ENCODE measurements around the gene ZNF155.
A peak's percentile ranks its signal among the peaks of the same experiment; 100 is the strongest.
"Not testable (repeated sequence)": the region's sequence is repeated elsewhere in the genome, so short reads cannot be mapped to it uniquely, and the experiment has no call there.

The ZNF155 gene

GRCh38 chr19:43983912-43984686, at the start of gene ZNF155:
TSS of gene ZNF155 (plus strand) at chr19:43984188. CDS start at chr19:43988544, 4,356 bp downstream.
- DNase-seq = peak; percentile 92

GRCh38 chr19:43934985-43935708, 48.8 kb upstream of the ZNF155 start, which contains the start of gene ZNF45:
TSS of gene ZNF45 (minus strand) at chr19:43935282. CDS start at chr19:43922185, 13,097 bp downstream.
- DNase-seq = peak; percentile 90

GRCh38 chr19:43936188-43936587, 47.8 kb upstream of the ZNF155 start:
- no peak for DNase-seq

GRCh38 chr19:43939557-43940260, 44.3 kb upstream of the ZNF155 start:
- DNase-seq = no peak

DNA sequence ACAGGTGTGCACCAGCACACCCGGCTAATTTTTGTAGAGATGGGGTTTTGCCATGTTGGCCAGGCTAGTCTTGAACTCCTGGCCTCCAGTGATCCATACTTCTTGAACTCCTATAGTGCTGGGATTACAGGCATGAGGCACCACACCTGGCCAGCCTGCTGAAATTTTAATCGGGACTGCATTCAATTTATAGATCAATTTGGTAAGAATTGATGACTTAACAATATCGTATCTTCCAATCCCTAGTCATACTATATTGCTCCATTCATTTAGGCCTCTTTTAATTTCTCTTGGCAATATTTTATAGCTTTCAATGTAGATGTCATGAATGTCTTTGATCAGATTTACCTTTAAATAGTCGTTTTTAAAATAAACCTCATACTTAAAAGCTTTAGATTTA, 43.3 kb upstream of the ZNF155 start:
- no peak for DNase-seq

- no peak for DNase-seq
These were observed 42.8 kb upstream of the ZNF155 start for GRCh38 chr19:43941209-43941608.

- DNase-seq = not testable (repeated sequence)
These were observed 36.6 kb upstream of the ZNF155 start for GRCh38 chr19:43947412-43947811.

- DNase-seq = not testable (repeated sequence)
These were observed 34.2 kb upstream of the ZNF155 start for GRCh38 chr19:43949803-43950202.

- peak; percentile 98 for DNase-seq
These were observed 32.9 kb upstream of the ZNF155 start, which contains the start of gene ZNF221 for GRCh38 chr19:43950834-43951645. TSS of gene ZNF221 (plus strand) at chr19:43951228. CDS start at chr19:43962727, 11,499 bp downstream.

DNA sequence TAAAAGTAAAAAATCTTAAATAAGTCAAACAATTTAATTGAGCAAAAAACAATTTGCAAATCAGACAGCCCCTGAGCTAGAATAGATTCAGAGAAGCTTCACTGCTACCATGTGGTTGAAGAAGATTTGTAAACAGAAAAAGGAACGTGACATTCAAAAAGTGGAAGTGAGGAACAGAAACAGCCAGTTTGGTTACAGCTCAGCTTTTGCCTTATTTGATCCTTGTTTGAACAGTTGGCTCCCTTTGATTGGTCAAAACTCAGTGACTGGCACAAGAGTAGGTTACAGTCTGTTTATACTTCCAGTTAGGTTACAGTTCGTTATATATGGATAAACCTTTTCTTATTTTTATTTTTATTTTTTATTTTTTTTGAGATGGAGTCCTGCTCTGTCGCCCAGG, 27.2 kb upstream of the ZNF155 start:
- DNase-seq = peak; percentile 53

- no peak for DNase-seq
These were observed 26.1 kb upstream of the ZNF155 start for GRCh38 chr19:43957891-43958290.

DNA sequence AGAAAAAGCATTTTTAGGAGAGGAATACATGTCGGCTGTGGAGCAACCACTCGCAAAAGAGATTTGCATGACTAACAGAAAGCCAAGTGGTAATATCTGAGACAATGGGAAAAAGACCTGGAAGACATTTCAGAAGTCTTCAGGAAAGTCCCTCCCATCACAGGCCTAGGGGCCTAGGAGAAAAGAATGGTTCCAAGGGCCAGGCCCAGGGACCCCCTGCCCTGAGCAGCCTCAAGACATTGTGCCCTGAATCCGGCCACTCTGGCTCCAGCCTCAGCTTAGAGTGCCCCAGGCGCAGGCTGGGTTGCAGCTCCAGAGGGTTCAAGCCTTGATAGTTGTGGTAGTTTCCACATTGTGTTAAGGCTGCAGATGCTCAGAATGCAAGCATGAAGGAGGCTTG, 23.6 kb upstream of the ZNF155 start:
- no peak for DNase-seq

GRCh38 chr19:43966079-43966694, 17.8 kb upstream of the ZNF155 start:
- DNase-seq = no peak

GRCh38 chr19:43976732-43977131, 7.3 kb upstream of the ZNF155 start:
- no peak for DNase-seq

DNA sequence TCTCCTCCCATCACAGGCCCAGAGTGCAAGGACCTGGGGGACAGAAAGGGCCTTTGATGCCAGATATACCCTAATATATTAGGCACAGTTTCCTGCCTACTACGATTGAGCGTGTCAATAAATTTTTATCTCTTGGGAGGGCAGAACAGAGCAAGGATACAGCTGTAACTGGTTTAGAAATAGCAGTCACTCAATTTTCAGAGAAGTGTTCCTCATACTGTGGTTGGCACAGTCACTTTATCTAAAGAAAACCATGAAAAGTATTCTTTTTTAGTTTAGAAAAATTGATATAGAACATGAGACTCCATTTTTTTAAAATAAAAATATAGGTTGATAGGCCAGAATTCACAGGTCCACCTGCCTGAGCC, 460 bp upstream of the ZNF155 start:
- no peak for DNase-seq

DNA sequence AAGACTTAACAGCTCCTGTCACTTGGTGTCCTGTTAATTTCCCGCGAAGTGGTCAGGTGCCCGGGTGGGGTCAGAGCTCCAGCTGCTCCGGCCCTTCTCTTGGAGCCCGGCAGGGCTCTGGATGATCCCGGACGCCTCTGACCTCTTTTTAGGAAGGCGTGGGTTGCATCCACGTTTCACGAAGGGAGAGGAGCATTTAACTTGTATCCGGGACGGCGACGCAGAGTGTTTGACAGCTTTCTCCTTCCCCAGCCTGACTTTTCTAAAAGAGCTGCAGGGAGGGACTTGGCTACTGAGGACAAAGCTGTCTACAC, 656 bp downstream of the ZNF155 start:
- no peak for DNase-seq

DNA sequence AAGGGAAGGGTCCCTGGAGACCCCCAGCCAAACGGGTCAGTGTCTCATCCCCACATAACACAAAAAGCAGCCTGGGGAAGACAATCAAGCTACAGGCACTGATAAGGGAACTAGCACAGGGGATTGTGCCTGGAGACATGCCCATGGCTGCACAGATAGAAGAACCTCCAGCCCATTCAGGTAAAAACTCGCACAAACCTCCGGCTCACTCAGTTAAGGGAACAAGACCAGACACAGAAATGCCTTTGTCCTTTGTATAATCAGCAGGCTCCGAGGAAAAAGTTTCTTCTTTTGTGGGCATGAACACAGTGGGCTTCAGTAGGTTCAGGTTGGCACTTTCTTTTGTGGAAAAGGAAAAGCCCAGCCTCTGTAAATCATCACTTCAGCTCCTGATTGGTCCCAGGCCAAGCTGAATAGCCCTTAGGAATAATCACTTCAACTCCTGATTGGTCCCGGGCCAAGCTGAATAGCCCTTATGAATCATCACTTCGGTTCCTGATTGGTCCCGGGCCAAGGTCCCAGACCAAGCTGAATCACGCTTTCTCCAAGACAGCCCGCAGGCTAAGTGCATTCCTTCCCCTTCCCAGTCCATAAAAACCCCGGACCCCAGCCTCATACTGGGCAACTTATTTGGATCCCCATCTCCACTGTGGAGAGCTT, 13.8 kb downstream of the ZNF155 start:
- no peak for DNase-seq

- no peak for DNase-seq
These were observed 18.2 kb downstream of the ZNF155 start for GRCh38 chr19:44002212-44002565.

DNA sequence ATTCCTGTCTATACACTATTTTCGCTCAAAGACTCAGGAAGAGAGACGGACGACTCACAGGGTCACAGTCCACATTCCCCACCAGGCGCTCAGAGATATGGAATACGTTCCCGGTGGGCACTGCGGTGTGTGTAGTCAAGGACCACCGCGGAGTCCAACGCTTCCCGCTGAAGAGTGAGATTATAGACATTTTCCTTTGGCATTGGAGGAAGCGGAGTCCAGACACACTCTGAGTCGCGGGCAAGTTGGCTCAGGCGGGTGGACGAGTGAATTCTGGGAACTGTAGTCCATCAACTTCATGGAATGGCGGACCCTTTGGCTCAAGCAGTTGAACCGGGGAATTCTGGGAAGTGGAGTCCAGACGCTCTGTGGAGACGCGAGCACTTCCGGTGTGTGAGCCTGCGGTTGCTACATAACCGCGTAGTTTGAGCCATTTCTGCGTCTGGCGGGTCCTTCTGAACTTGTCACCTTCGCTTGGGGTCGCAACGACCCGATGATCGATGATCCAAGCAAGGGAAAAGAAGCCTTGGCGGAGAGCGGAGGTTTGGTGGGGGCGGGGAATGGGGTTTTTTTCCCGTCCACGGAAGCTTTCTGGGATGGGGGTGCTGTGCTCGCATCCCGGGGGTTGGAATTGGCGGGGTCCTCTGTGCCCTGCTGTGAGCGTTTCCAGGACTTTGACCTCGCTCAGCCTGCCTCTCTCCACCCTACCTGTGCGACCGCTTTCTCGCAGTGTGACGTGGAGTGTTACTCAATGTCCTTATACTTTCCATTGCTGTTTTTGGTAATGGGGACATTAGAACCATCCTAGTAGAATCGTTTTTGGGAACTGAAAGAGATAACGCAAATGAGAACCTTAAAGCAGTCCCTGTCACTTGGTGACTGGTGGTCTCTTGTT, 18.8 kb downstream of the ZNF155 start, which contains the start of gene ZNF230:
Gene ZNF230 (plus strand): TSS at position 392 of the 895 bp plus-strand sequence. CDS start 4,122 bp downstream, outside the sequence.
- peak; percentile 98 for DNase-seq

GRCh38 chr19:44003461-44004009, 19.5 kb downstream of the ZNF155 start:
- peak; percentile 56 for DNase-seq

Measured in inflammatory macrophage treated with lipopolysaccharide for 4 hours (primary cell).